GM18867 (cell line): ENCODE data around the gene FOXA1.
A peak's percentile ranks its signal among the peaks of the same experiment; 100 is the strongest.

ENCODE experiments used
- ATAC-seq: cut with Tn5 transposase; IDR thresholded peaks from one replicate; pipeline ENCODE4 v1.9.1; 2021; ENCODE audit warnings: mild to moderate bottlenecking, moderate library complexity; ENCODE audit not compliant: unreplicated experiment

The FOXA1 gene

GRCh38 chr14:37602605-37603453, 7.8 kb upstream of the FOXA1 start:
- no peak for ATAC-seq

GRCh38 chr14:37601865-37602264, 6.8 kb upstream of the FOXA1 start:
- no peak for ATAC-seq

- no peak for ATAC-seq
Observed at GRCh38 chr14:37600880-37601741, 6.1 kb upstream of the FOXA1 start.

GRCh38 chr14:37599507-37600368, 4.7 kb upstream of the FOXA1 start:
- no peak for ATAC-seq

- ATAC-seq = no peak
Observed at GRCh38 chr14:37598747-37599506, 3.9 kb upstream of the FOXA1 start.

GRCh38 chr14:37597914-37598746, 3.1 kb upstream of the FOXA1 start:
- ATAC-seq = no peak

- no peak for ATAC-seq
Observed at GRCh38 chr14:37597538-37597913, 2.5 kb upstream of the FOXA1 start.

- ATAC-seq = no peak
Observed at GRCh38 chr14:37596790-37597472, 1.9 kb upstream of the FOXA1 start.

- ATAC-seq = peak; percentile 67
Observed at GRCh38 chr14:37595809-37596621, 966 bp upstream of the FOXA1 start.

GRCh38 chr14:37594238-37594970, 645 bp downstream of the FOXA1 start:
- ATAC-seq = no peak

- no peak for ATAC-seq
Observed at GRCh38 chr14:37593511-37594237, 1.4 kb downstream of the FOXA1 start.

GRCh38 chr14:37592482-37593408, 2.3 kb downstream of the FOXA1 start:
- no peak for ATAC-seq

GRCh38 chr14:37591941-37592481, 3.0 kb downstream of the FOXA1 start:
- no peak for ATAC-seq

GRCh38 chr14:37591311-37591940, 3.6 kb downstream of the FOXA1 start:
- no peak for ATAC-seq
